ENCODE results near the gene CSTA.

The CSTA gene

GRCh38 chr3:122324871-122325323 lies at the start of gene CSTA:
TSS of gene CSTA (plus strand) at chr3:122325248. CDS start at chr3:122325293, 45 bp downstream.
- no peak for DNase-seq

GRCh38 chr3:122281891-122282290 lies 43.2 kb upstream of the CSTA start:
- DNase-seq, result no peak

GRCh38 chr3:122283796-122284445 lies 41.1 kb upstream of the CSTA start:
- no peak for DNase-seq

GRCh38 chr3:122284486-122284885 lies 40.6 kb upstream of the CSTA start:
- no peak for DNase-seq

- no peak for DNase-seq
Measured at GRCh38 chr3:122294359-122294758, 30.7 kb upstream of the CSTA start.

- no peak for DNase-seq
Measured at GRCh38 chr3:122295266-122296062, 29.6 kb upstream of the CSTA start.

GRCh38 chr3:122298239-122298638 lies 26.8 kb upstream of the CSTA start:
- DNase-seq, result no peak

GRCh38 chr3:122299215-122299614 lies 25.8 kb upstream of the CSTA start:
- DNase-seq, result no peak

- no peak for DNase-seq
Measured at GRCh38 chr3:122299872-122300460, 25.1 kb upstream of the CSTA start.

GRCh38 chr3:122301063-122301462 lies 24.0 kb upstream of the CSTA start:
- DNase-seq, result no peak

- no peak for DNase-seq
Measured at GRCh38 chr3:122305818-122306621, 19.0 kb upstream of the CSTA start.

GRCh38 chr3:122306622-122306953 lies 18.5 kb upstream of the CSTA start:
- DNase-seq, result no peak

- DNase-seq, result no peak
Measured at GRCh38 chr3:122307094-122307687, 17.9 kb upstream of the CSTA start.

- no peak for DNase-seq
Measured at GRCh38 chr3:122307976-122308375, 17.1 kb upstream of the CSTA start.

- DNase-seq, result no peak
Measured at GRCh38 chr3:122310361-122310760, 14.7 kb upstream of the CSTA start.

- DNase-seq, result no peak
Measured at GRCh38 chr3:122312826-122313225, 12.2 kb upstream of the CSTA start.

- no peak for DNase-seq
Measured at GRCh38 chr3:122313281-122313680, 11.8 kb upstream of the CSTA start.

- DNase-seq, result no peak
Measured at GRCh38 chr3:122314228-122314876, 10.7 kb upstream of the CSTA start.

GRCh38 chr3:122315619-122316018 lies 9.4 kb upstream of the CSTA start:
- no peak for DNase-seq

- DNase-seq, result no peak
Measured at GRCh38 chr3:122316368-122316767, 8.7 kb upstream of the CSTA start.

GRCh38 chr3:122318620-122319019 lies 6.4 kb upstream of the CSTA start:
- no peak for DNase-seq
